GM21723 (cell line): ENCODE results near the gene RAI14.

Source experiments
- ATAC-seq: cut with Tn5 transposase; IDR thresholded peaks from one replicate; pipeline ENCODE4 v1.9.1; 2021; ENCODE audit warnings: mild to moderate bottlenecking, moderate library complexity; ENCODE audit not compliant: unreplicated experiment

RAI14 gene

GRCh38 chr5:34639852-34640626, 16.1 kb upstream of the RAI14 start:
- no peak for ATAC-seq

GRCh38 chr5:34648039-34648839, 7.9 kb upstream of the RAI14 start:
- no peak for ATAC-seq

- no peak for ATAC-seq
Observed at GRCh38 chr5:34648840-34649158, 7.3 kb upstream of the RAI14 start.

GRCh38 chr5:34651791-34652190, 4.3 kb upstream of the RAI14 start:
- no peak for ATAC-seq

GRCh38 chr5:34652466-34652865, 3.7 kb upstream of the RAI14 start:
- no peak for ATAC-seq

GRCh38 chr5:34652914-34653313, 3.2 kb upstream of the RAI14 start:
- no peak for ATAC-seq

GRCh38 chr5:34653708-34654107, 2.4 kb upstream of the RAI14 start:
- no peak for ATAC-seq

- no peak for ATAC-seq
Observed at GRCh38 chr5:34655354-34655991, 655 bp upstream of the RAI14 start.

- no peak for ATAC-seq
Observed at GRCh38 chr5:34656700-34657273, 659 bp downstream of the RAI14 start.

- no peak for ATAC-seq
Observed at GRCh38 chr5:34657274-34657921, 1.3 kb downstream of the RAI14 start.

- no peak for ATAC-seq
Observed at GRCh38 chr5:34657988-34658387, 1.9 kb downstream of the RAI14 start.

GRCh38 chr5:34659168-34659567, 3.0 kb downstream of the RAI14 start:
- no peak for ATAC-seq

- ATAC-seq = no peak
Observed at GRCh38 chr5:34660444-34660843, 4.3 kb downstream of the RAI14 start.

GRCh38 chr5:34663771-34664496, 7.8 kb downstream of the RAI14 start:
- ATAC-seq = no peak

GRCh38 chr5:34666392-34667080, 10.4 kb downstream of the RAI14 start:
- no peak for ATAC-seq

GRCh38 chr5:34667705-34668104, 11.6 kb downstream of the RAI14 start:
- no peak for ATAC-seq

- ATAC-seq = no peak
Observed at GRCh38 chr5:34669931-34670516, 13.9 kb downstream of the RAI14 start.

GRCh38 chr5:34672196-34672595, 16.1 kb downstream of the RAI14 start:
- no peak for ATAC-seq

GRCh38 chr5:34673463-34674125, 17.5 kb downstream of the RAI14 start:
- no peak for ATAC-seq
